Lower leg skin (tissue), 3 donors: ENCODE measurements around the gene MAST3.

Experiments used
- CTCF ChIP-seq, 3 donors: fragments of 450-650 bp; IDR thresholded peaks; one replicate each; pipeline ENCODE4 v1.5.1; 2016; ENCODE audit warnings: antibody characterized with exemption in 3 of 3, mild to moderate bottlenecking in 3 of 3, moderate library complexity in 2 of 3
- POLR2A ChIP-seq, 2 donors: fragments of 450-650 bp; IDR thresholded peaks; one replicate each; pipeline ENCODE4 v1.6.1; 2016 to 2017; ENCODE audit warnings: antibody characterized with exemption in 2 of 2, mild to moderate bottlenecking in 1 of 2, moderate library complexity in 1 of 2

GRCh38 chr19:18109341-18109732 lies 11.8 kb downstream of the MAST3 start:
- TF ChIP-seq CTCF (IDR thresholded peaks at IDR 0.05), result no peak
- TF ChIP-seq POLR2A (IDR thresholded peaks at IDR 0.05), result no peak
